Frontal cortex (tissue), 4 donors: ENCODE results near the gene LEUTX. TPM values are rescaled to one million over a fixed set of nuclear protein-coding genes. Genes with fewer than 3 reads are reported as not detected.

Experiments
- DNase-seq, 2 donors: peaks; one replicate each; pipeline ENCODE4 v3.0.0; 2012; ENCODE audit warnings: low spot score in 2 of 2
- FAIRE-seq: peaks from 2 replicates; lab custom pipeline; 2012; peaks lifted over from hg19 to GRCh38; lab: Jason Lieb, UNC
- total RNA-seq: library from RNA; depleted of rRNA; stranded (reverse); fragments of >200 nt; gene quantifications from one replicate; pipeline ENCODE4 v1.2.3, GENCODE V29; 2014
- donor health status: control.
- donor health status: control.
- donor health status: control.

LEUTX gene
- total RNA-seq, 1 donor from 2014 or later, result not detected

GRCh38 chr19:39818626-39819097 lies 40.0 kb downstream of the LEUTX start:
- no peak for FAIRE-seq
- no peak for DNase-seq

- DNase-seq, result no peak
- no peak for FAIRE-seq
Measured at GRCh38 chr19:39819786-39820185, 41.1 kb downstream of the LEUTX start.

- DNase-seq (no peak), FAIRE-seq (no peak)
Measured at GRCh38 chr19:39820696-39821095, 42.0 kb downstream of the LEUTX start.

GRCh38 chr19:39823686-39824085 lies 45.0 kb downstream of the LEUTX start:
- FAIRE-seq (no peak), DNase-seq (no peak)

- FAIRE-seq, result peak; percentile 95
- DNase-seq, result peak; percentile 92 to 98
Measured at GRCh38 chr19:39824143-39825092, 45.8 kb downstream of the LEUTX start.

- no peak for FAIRE-seq
- no peak for DNase-seq
Measured at GRCh38 chr19:39825093-39825463, 46.4 kb downstream of the LEUTX start.

GRCh38 chr19:39825531-39826076 lies 47.0 kb downstream of the LEUTX start:
- FAIRE-seq (no peak), DNase-seq (peak in 1 of 2 donors; percentile 28)

- FAIRE-seq, result no peak
- DNase-seq, result no peak
Measured at GRCh38 chr19:39826311-39826945, 47.8 kb downstream of the LEUTX start.

GRCh38 chr19:39827216-39827615 lies 48.6 kb downstream of the LEUTX start:
- no peak for DNase-seq
- FAIRE-seq, result no peak

GRCh38 chr19:39828015-39828653 lies 49.5 kb downstream of the LEUTX start:
- DNase-seq, result no peak
- FAIRE-seq, result no peak

- no peak for DNase-seq
- no peak for FAIRE-seq
Measured at GRCh38 chr19:39828654-39829032, 50.0 kb downstream of the LEUTX start.

GRCh38 chr19:39829702-39830275 lies 51.1 kb downstream of the LEUTX start:
- FAIRE-seq, result no peak

GRCh38 chr19:39830406-39830805 lies 51.8 kb downstream of the LEUTX start:
- FAIRE-seq (no peak), DNase-seq (no peak)

More at GRCh38 chr19:39829702-39830275, 51.1 kb downstream of the LEUTX start:
- no peak for DNase-seq

- FAIRE-seq (no peak), DNase-seq (no peak)
Measured at GRCh38 chr19:39830847-39831246, 52.2 kb downstream of the LEUTX start.

- FAIRE-seq, result no peak
- no peak for DNase-seq
Measured at GRCh38 chr19:39831679-39832078, 53.0 kb downstream of the LEUTX start.

- FAIRE-seq (no peak), DNase-seq (peak in 1 of 2 donors; percentile 26)
Measured at GRCh38 chr19:39832341-39833083, 53.9 kb downstream of the LEUTX start.

GRCh38 chr19:39833160-39833463 lies 54.5 kb downstream of the LEUTX start:
- DNase-seq (no peak), FAIRE-seq (no peak)

GRCh38 chr19:39833464-39834286 lies 55.0 kb downstream of the LEUTX start, which contains the start of gene DYRK1B:
Gene DYRK1B (minus strand): TSS chr19:39834162. CDS start chr19:39831867, 2,295 bp downstream.
- FAIRE-seq (no peak), DNase-seq (peak; percentile 99)
